HEK293 (cell line): ENCODE data around the gene GRAMD4.

Experiments
- CTCF ChIA-PET: fragments of 350-600 bp; formaldehyde crosslinking; extraction: SDS; loops from one replicate; lab custom pipeline; 2021; ENCODE audit warnings: antibody characterized with exemption; lab: Yijun Ruan, JAX
- POLR2A ChIA-PET: fragments of 300-600 bp; formaldehyde crosslinking; extraction: SDS; loops from one replicate; lab custom pipeline; 2020; ENCODE audit warnings: antibody characterized with exemption, inconsistent platforms; lab: Yijun Ruan, JAX
- H3K27ac ChIP-seq: fragments of 200-500 bp; sonication (Bioruptor generic); 2 replicates; pipeline ENCODE4 v1.5.1; 2014; ENCODE audit warnings: low read depth, low read length, control low read depth, inconsistent platforms; ENCODE audit errors: extremely low read depth
- H3K36me3 ChIP-seq, 2 experiments: fragments of 200-500 bp in 1 of 2; sonication (Bioruptor generic) in 1 of 2; 1 replicate in 1 of 2; 2 replicates in 1 of 2; pipeline ENCODE4 v1.5.1; 2014 to 2017; ENCODE audit warnings: inconsistent platforms in 2 of 2, low read length in 2 of 2; ENCODE audit not compliant: control insufficient read depth in 2 of 2, insufficient read depth in 1 of 2
- H3K4me1 ChIP-seq: fragments of 200-500 bp; sonication (Bioruptor generic); 2 replicates; pipeline ENCODE4 v1.5.1; 2014; ENCODE audit warnings: mild to moderate bottlenecking, low read length, inconsistent platforms; ENCODE audit not compliant: control insufficient read depth, insufficient read depth
- H3K4me3 ChIP-seq: 2 replicates; pipeline ENCODE4 v1.5.1; 2011; ENCODE audit warnings: low read depth, mild to moderate bottlenecking, control low read depth, low read length, moderate library complexity
- H3K9me3 ChIP-seq: fragments of 200-500 bp; sonication (Bioruptor generic); 2 replicates; pipeline ENCODE4 v1.5.1; 2014; ENCODE audit warnings: low read depth, low read length, inconsistent platforms; ENCODE audit not compliant: control insufficient read depth, insufficient read depth
- EGR2 ChIP-seq: fragments of 450-650 bp; formaldehyde crosslinking; IDR thresholded peaks from 2 replicates; pipeline ENCODE4 v1.5.1; 2016; ENCODE audit warnings: low read depth, missing biosample characterization, missing genetic modification characterization
- GFI1B ChIP-seq: fragments of 450-650 bp; formaldehyde crosslinking; IDR thresholded peaks from 2 replicates; pipeline ENCODE4 v1.5.1; 2016; ENCODE audit warnings: missing biosample characterization, missing genetic modification characterization
- GLIS1 ChIP-seq: fragments of 450-650 bp; formaldehyde crosslinking; IDR thresholded peaks from 2 replicates; pipeline ENCODE4 v1.5.1; 2016; ENCODE audit warnings: missing biosample characterization, missing genetic modification characterization
- GLIS2 ChIP-seq: fragments of 450-650 bp; formaldehyde crosslinking; IDR thresholded peaks from 2 replicates; pipeline ENCODE4 v1.5.1; 2016; ENCODE audit warnings: missing biosample characterization, missing genetic modification characterization
- KLF16 ChIP-seq: fragments of 450-650 bp; formaldehyde crosslinking; IDR thresholded peaks from 2 replicates; pipeline ENCODE4 v1.5.1; 2017; ENCODE audit warnings: missing biosample characterization, missing genetic modification characterization
- KLF7 ChIP-seq: fragments of 450-650 bp; formaldehyde crosslinking; IDR thresholded peaks from 2 replicates; pipeline ENCODE4 v1.5.1; 2016; ENCODE audit warnings: missing biosample characterization, missing genetic modification characterization, borderline replicate concordance
- MZF1 ChIP-seq: fragments of 450-650 bp; formaldehyde crosslinking; IDR thresholded peaks from 2 replicates; pipeline ENCODE4 v1.5.1; 2017; ENCODE audit warnings: missing biosample characterization, missing genetic modification characterization, borderline replicate concordance
- ZBTB20 ChIP-seq: fragments of 450-650 bp; formaldehyde crosslinking; IDR thresholded peaks from 2 replicates; pipeline ENCODE4 v1.5.1; 2016; ENCODE audit warnings: missing biosample characterization, missing genetic modification characterization
- ZFHX2 ChIP-seq: fragments of 450-650 bp; formaldehyde crosslinking; conservative IDR thresholded peaks from 2 replicates; pipeline ENCODE4 v1.5.1; 2016; ENCODE audit warnings: missing biosample characterization, missing genetic modification characterization
- ZIC2 ChIP-seq: fragments of 450-650 bp; formaldehyde crosslinking; IDR thresholded peaks from 2 replicates; pipeline ENCODE4 v1.5.1; 2016; ENCODE audit warnings: missing biosample characterization, missing genetic modification characterization
- ZNF140 ChIP-seq: fragments of 450-650 bp; formaldehyde crosslinking; IDR thresholded peaks from 2 replicates; pipeline ENCODE4 v1.5.1; 2016; ENCODE audit warnings: missing biosample characterization, missing genetic modification characterization
- ZNF214 ChIP-seq: fragments of 450-650 bp; formaldehyde crosslinking; IDR thresholded peaks from 2 replicates; pipeline ENCODE4 v1.5.1; 2017; ENCODE audit warnings: missing biosample characterization, mild to moderate bottlenecking, missing genetic modification characterization, borderline replicate concordance
- ZNF24 ChIP-seq: fragments of 450-650 bp; formaldehyde crosslinking; IDR thresholded peaks from 2 replicates; pipeline ENCODE4 v1.5.1; 2016; ENCODE audit warnings: missing biosample characterization, missing genetic modification characterization
- ZNF248 ChIP-seq: fragments of 450-650 bp; formaldehyde crosslinking; IDR thresholded peaks from 2 replicates; pipeline ENCODE4 v1.5.1; 2017; ENCODE audit warnings: missing biosample characterization, missing genetic modification characterization
- ZNF311 ChIP-seq: fragments of 450-650 bp; formaldehyde crosslinking; IDR thresholded peaks from 2 replicates; pipeline ENCODE4 v1.5.1; 2017; ENCODE audit warnings: missing biosample characterization, missing genetic modification characterization, borderline replicate concordance
- ZNF394 ChIP-seq: fragments of 450-650 bp; formaldehyde crosslinking; IDR thresholded peaks from 2 replicates; pipeline ENCODE4 v1.5.1; 2016; ENCODE audit warnings: missing biosample characterization, missing genetic modification characterization, mild to moderate bottlenecking, moderate library complexity, borderline replicate concordance
- ZNF423 ChIP-seq: fragments of 450-650 bp; formaldehyde crosslinking; IDR thresholded peaks from 2 replicates; pipeline ENCODE4 v1.5.1; 2016; ENCODE audit warnings: missing biosample characterization, missing genetic modification characterization
- ZNF510 ChIP-seq: fragments of 450-650 bp; formaldehyde crosslinking; IDR thresholded peaks from 2 replicates; pipeline ENCODE4 v1.5.1; 2018; ENCODE audit warnings: mild to moderate bottlenecking, missing genetic modification characterization, missing biosample characterization; ENCODE audit not compliant: insufficient replicate concordance
- ZNF530 ChIP-seq: fragments of 450-650 bp; formaldehyde crosslinking; IDR thresholded peaks from 2 replicates; pipeline ENCODE4 v1.5.1; 2016; ENCODE audit warnings: low read depth, missing biosample characterization, missing genetic modification characterization
- ZNF561 ChIP-seq: fragments of 450-650 bp; IDR thresholded peaks from 2 replicates; pipeline ENCODE4 v1.5.1; 2018; ENCODE audit warnings: missing biosample characterization, missing genetic modification characterization, borderline replicate concordance
- ZNF600 ChIP-seq: fragments of 450-650 bp; formaldehyde crosslinking; IDR thresholded peaks from 2 replicates; pipeline ENCODE4 v1.5.1; 2016; ENCODE audit warnings: missing biosample characterization, missing genetic modification characterization
- ZNF623 ChIP-seq: fragments of 450-650 bp; formaldehyde crosslinking; IDR thresholded peaks from 2 replicates; pipeline ENCODE4 v1.5.1; 2016; ENCODE audit warnings: missing biosample characterization, missing genetic modification characterization
- ZSCAN16 ChIP-seq: fragments of 450-650 bp; formaldehyde crosslinking; IDR thresholded peaks from 2 replicates; pipeline ENCODE4 v1.5.1; 2016; ENCODE audit warnings: missing biosample characterization, missing genetic modification characterization
- TF ChIP-seq, protein P1 (sequence below): fragments of 450-650 bp; IDR thresholded peaks from 2 replicates; pipeline ENCODE4 v1.5.1; 2018; ENCODE audit warnings: missing biosample characterization, missing genetic modification characterization
- TF ChIP-seq, protein P2 (sequence below): fragments of 450-650 bp; formaldehyde crosslinking; IDR thresholded peaks from 2 replicates; pipeline ENCODE4 v1.5.1; 2017; ENCODE audit warnings: missing biosample characterization, missing genetic modification characterization
- TF ChIP-seq, protein P3 (sequence below): fragments of 450-650 bp; formaldehyde crosslinking; IDR thresholded peaks from 2 replicates; pipeline ENCODE4 v1.5.1; 2017; ENCODE audit warnings: missing biosample characterization, missing genetic modification characterization
- TF ChIP-seq, protein P4 (sequence below): fragments of 450-650 bp; formaldehyde crosslinking; IDR thresholded peaks from 2 replicates; pipeline ENCODE4 v1.5.1; 2017; ENCODE audit warnings: missing biosample characterization, missing genetic modification characterization

GRAMD4 gene

DNA sequence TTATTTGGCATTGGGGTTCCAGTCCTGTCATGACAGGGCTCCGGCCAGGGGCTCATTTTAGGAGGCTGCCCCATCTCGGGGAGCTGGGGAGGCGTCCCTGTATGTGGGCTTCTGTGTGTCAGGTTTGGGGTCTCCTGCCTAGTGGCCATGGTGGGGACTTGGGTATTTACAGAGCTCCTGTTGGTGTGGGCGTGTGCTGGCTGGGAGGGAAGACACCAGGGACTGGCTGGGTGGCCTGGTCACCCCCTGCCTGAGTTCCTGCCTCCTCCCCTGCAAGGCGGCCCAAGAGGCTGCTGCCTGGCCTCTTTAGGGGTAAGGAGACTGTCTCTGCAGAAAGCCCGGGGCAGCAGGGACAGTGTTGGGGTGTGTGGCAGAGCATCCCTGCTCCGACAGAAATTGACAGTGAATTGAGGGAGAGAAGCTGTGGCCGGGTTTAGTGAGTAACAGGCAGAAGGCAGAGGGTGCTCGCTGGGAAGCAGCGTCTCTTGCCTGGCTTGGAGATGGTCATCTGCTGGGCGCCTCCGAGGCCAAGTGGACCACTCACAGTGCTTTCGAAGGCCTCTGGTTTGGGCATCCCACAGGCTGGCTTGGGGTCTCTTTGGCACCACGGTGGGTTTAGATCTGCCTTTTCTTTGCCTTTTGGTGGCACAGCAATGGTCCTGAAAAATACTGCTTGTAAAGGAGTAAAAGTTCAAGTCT, 40.3 kb upstream of the GRAMD4 start:
- TF ChIP-seq ZNF623 (tag by site-specific recombination), result no peak
- TF ChIP-seq, protein P1, sequence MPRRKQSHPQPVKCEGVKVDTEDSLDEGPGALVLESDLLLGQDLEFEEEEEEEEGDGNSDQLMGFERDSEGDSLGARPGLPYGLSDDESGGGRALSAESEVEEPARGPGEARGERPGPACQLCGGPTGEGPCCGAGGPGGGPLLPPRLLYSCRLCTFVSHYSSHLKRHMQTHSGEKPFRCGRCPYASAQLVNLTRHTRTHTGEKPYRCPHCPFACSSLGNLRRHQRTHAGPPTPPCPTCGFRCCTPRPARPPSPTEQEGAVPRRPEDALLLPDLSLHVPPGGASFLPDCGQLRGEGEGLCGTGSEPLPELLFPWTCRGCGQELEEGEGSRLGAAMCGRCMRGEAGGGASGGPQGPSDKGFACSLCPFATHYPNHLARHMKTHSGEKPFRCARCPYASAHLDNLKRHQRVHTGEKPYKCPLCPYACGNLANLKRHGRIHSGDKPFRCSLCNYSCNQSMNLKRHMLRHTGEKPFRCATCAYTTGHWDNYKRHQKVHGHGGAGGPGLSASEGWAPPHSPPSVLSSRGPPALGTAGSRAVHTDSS (tag by site-specific recombination), result no peak
- peak; percentile 38 for TF ChIP-seq ZIC2 (tag by site-specific recombination)
- TF ChIP-seq EGR2, result 0 out of 2 replicates have a peak, but pooled peaks have one; percentile 10
- no peak for TF ChIP-seq ZSCAN16
- TF ChIP-seq, protein P2, sequence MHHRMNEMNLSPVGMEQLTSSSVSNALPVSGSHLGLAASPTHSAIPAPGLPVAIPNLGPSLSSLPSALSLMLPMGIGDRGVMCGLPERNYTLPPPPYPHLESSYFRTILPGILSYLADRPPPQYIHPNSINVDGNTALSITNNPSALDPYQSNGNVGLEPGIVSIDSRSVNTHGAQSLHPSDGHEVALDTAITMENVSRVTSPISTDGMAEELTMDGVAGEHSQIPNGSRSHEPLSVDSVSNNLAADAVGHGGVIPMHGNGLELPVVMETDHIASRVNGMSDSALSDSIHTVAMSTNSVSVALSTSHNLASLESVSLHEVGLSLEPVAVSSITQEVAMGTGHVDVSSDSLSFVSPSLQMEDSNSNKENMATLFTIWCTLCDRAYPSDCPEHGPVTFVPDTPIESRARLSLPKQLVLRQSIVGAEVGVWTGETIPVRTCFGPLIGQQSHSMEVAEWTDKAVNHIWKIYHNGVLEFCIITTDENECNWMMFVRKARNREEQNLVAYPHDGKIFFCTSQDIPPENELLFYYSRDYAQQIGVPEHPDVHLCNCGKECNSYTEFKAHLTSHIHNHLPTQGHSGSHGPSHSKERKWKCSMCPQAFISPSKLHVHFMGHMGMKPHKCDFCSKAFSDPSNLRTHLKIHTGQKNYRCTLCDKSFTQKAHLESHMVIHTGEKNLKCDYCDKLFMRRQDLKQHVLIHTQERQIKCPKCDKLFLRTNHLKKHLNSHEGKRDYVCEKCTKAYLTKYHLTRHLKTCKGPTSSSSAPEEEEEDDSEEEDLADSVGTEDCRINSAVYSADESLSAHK (tag by site-specific recombination), result no peak
- TF ChIP-seq ZNF423, result no peak
- no peak for TF ChIP-seq KLF7 (tag by site-specific recombination)
- no peak for TF ChIP-seq KLF16 (tag by site-specific recombination)
- no peak for TF ChIP-seq ZNF214
- TF ChIP-seq ZFHX2 (tag by site-specific recombination), result peak; percentile 46; the same call in 1 of the 2 replicates
- TF ChIP-seq ZNF510, result no peak
- no peak for TF ChIP-seq ZNF248 (tag by site-specific recombination)
- TF ChIP-seq ZNF311 (tag by site-specific recombination), result no peak
- peak; percentile 65 for TF ChIP-seq GLIS2 (tag by site-specific recombination)
- TF ChIP-seq GFI1B (tag by site-specific recombination), result no peak
- no peak for TF ChIP-seq ZNF561 (tag by site-specific recombination)
- no peak for TF ChIP-seq ZNF394
- no peak for TF ChIP-seq ZNF530 (tag by site-specific recombination)
- 0 out of 2 replicates have a peak, but pooled peaks have one; percentile 12 for TF ChIP-seq ZNF600 (tag by site-specific recombination)
- TF ChIP-seq, protein P3, sequence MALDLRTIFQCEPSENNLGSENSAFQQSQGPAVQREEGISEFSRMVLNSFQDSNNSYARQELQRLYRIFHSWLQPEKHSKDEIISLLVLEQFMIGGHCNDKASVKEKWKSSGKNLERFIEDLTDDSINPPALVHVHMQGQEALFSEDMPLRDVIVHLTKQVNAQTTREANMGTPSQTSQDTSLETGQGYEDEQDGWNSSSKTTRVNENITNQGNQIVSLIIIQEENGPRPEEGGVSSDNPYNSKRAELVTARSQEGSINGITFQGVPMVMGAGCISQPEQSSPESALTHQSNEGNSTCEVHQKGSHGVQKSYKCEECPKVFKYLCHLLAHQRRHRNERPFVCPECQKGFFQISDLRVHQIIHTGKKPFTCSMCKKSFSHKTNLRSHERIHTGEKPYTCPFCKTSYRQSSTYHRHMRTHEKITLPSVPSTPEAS (tag by site-specific recombination), result no peak
- TF ChIP-seq, protein P4, sequence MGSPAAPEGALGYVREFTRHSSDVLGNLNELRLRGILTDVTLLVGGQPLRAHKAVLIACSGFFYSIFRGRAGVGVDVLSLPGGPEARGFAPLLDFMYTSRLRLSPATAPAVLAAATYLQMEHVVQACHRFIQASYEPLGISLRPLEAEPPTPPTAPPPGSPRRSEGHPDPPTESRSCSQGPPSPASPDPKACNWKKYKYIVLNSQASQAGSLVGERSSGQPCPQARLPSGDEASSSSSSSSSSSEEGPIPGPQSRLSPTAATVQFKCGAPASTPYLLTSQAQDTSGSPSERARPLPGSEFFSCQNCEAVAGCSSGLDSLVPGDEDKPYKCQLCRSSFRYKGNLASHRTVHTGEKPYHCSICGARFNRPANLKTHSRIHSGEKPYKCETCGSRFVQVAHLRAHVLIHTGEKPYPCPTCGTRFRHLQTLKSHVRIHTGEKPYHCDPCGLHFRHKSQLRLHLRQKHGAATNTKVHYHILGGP (tag by site-specific recombination), result no peak
- TF ChIP-seq ZNF24, result no peak
- TF ChIP-seq MZF1 (tag by site-specific recombination), result no peak
- TF ChIP-seq GLIS1, result peak; percentile 97
- TF ChIP-seq ZNF140 (tag by site-specific recombination), result no peak
- no peak for TF ChIP-seq ZBTB20 (tag by site-specific recombination)
- TF ChIP-seq, all 188 proteins: peak for 6
- peaks cover 28% of the 10 kb centered on the region for H3K4me1 ChIP-seq
- ChIA-PET CTCF (interaction anchor here (0.6 kb wide), 1 partner anchor 17 kb away, joined by 4 read pairs; no protein-coding TSS in a partner anchor), POLR2A (no interaction called here)
- no peaks in the 10 kb centered on the region for H3K9me3 ChIP-seq
- no peaks in the 10 kb centered on the region for H3K36me3 ChIP-seq
- peak overlapping the region; percentile 46 for H3K27ac ChIP-seq
- no peak overlapping the region for H3K4me3 ChIP-seq
